H1 (cell line): ENCODE data around the gene C19orf38. TPM values are rescaled to one million over a fixed set of nuclear protein-coding genes. Genes with fewer than 3 reads are reported as not detected.

Source experiments
- ASH2L ChIP-seq: fragments of 200-600, 300-600 bp; sonication (generic); IDR thresholded peaks from one replicate; pipeline ENCODE4 v1.7.1; 2017; ENCODE audit warnings: low read length
- CBX5 ChIP-seq: fragments of 300-800, 300-1000 bp; sonication (generic); IDR thresholded peaks from 2 replicates; pipeline ENCODE4 v1.7.1; 2016; ENCODE audit warnings: antibody characterized with exemption, low read length, low read depth
- CHD1 ChIP-seq: IDR thresholded peaks from 2 replicates; pipeline ENCODE4 v1.6.1; 2012; ENCODE audit warnings: low read depth, low read length, improper control_type of control experiment
- EZH2 ChIP-seq: fragments of 200-600 bp; sonication (generic); IDR thresholded peaks from 2 replicates; pipeline ENCODE4 v1.7.1; 2012; ENCODE audit warnings: low read depth, mild to moderate bottlenecking, moderate library complexity, low read length, inconsistent platforms; ENCODE audit not compliant: severe bottlenecking
- POU5F1 ChIP-seq: IDR thresholded peaks from 2 replicates; pipeline ENCODE4 v1.6.1; 2011; ENCODE audit warnings: low read depth, mild to moderate bottlenecking, low read length, moderate library complexity
- SIN3A ChIP-seq, 2 experiments: IDR thresholded peaks in 1 of 2; conservative IDR thresholded peaks in 1 of 2; 2 replicates each; pipeline ENCODE4 v1.6.1; 2011 to 2012; ENCODE audit warnings: low read length in 2 of 2, improper control_type of control experiment in 1 of 2, low read depth in 1 of 2, mild to moderate bottlenecking in 1 of 2
- TAF1 ChIP-seq: IDR thresholded peaks from 2 replicates; pipeline ENCODE4 v1.6.1; 2011; ENCODE audit warnings: mild to moderate bottlenecking, low read depth, low read length
- TBP ChIP-seq: IDR thresholded peaks from 2 replicates; pipeline ENCODE4 v1.6.1; 2011; ENCODE audit warnings: low read depth, low read length, improper control_type of control experiment
- polyA plus RNA-seq, 7 experiments: library from polyadenylated mRNA; depleted of rRNA in 3 of 7; stranded (reverse) in 5 of 7; unstranded in 2 of 7; fragments of >200 nt in 5 of 7; fragments of 200-250 nt in 2 of 7; gene quantifications; 1 replicate in 5 of 7; 2 replicates in 1 of 7; 4 replicates in 1 of 7; pipeline versions ENCODE4 v1.2.1 to v1.2.3, GENCODE V29; 2011 to 2013; ENCODE audit warnings: missing spikeins in 2 of 7, mixed read lengths in 2 of 7
- total RNA-seq: library from RNA; stranded (reverse); fragmentation: NEBNext Ultra II Directional; extraction: Animal tissue kit (Norgen Biotek cat#: 25700); gene quantifications from 2 replicates; pipeline ENCODE4 v1.2.1, GENCODE V29; 2021
- TF ChIP-seq, protein P1 (sequence below): IDR thresholded peaks from 2 replicates; pipeline ENCODE4 v1.6.1; 2012; ENCODE audit warnings: inconsistent platforms

C19orf38 gene
- total and polyA plus RNA-seq, 2 of the 8 experiments (the other 6 are each of a cell fraction or from before 2014, with no cell fraction given) = 0.53 TPM; not detected in 1

DNA sequence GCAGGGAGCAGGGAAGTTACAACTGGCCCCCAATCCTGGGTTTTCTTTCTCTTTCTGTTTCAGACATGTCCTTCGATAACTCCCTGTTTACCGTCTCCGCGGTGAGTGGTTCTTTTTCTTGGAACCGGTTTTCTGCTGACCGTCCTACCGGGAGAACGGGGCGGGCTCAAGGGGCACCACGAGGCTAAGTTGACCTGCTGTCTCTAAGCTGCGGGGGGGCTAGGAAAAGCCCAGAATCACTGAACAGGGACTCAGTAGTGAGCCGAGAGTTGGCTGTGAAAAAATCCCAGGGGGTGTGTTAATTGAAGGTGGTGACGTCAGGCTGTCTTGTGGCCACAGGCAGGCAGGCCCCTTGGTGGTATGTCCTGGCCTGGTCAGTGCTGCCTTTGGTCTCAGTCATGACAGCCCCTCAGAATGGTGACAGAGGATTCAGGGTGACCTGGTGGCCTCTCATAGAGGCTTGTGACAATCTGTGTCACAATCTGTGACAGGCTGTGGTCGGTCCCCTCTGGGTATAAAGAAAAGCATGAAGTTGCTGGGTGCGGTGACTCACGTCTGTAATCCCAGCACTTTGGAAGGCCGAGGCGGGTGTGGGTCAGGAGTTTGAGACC lies 15.0 kb downstream of the C19orf38 start (continued):
- no peak for TF ChIP-seq EZH2
- TF ChIP-seq ASH2L = no peak
- TF ChIP-seq TBP = no peak
- no peak for TF ChIP-seq CBX5
- TF ChIP-seq TAF1 = no peak
- TF ChIP-seq SIN3A (conservative IDR thresholded peaks at IDR 0.05 in 1 of 2, IDR thresholded peaks at IDR 0.05 in 1 of 2; ENCODE audit: low read depth in 1 of 2, low read length in 2 of 2) = no peak
- no peak for TF ChIP-seq POU5F1
- TF ChIP-seq, protein P1, sequence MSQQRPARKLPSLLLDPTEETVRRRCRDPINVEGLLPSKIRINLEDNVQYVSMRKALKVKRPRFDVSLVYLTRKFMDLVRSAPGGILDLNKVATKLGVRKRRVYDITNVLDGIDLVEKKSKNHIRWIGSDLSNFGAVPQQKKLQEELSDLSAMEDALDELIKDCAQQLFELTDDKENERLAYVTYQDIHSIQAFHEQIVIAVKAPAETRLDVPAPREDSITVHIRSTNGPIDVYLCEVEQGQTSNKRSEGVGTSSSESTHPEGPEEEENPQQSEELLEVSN = no peak
- TF ChIP-seq CHD1 = no peak
